NK-92 (cell line): Measurements from ENCODE around the gene PXT1.
"Not testable (repeated sequence)": the region's sequence is repeated elsewhere in the genome, so short reads cannot be mapped to it uniquely, and the experiment has no call there.

Experiments used
- DNase-seq: peaks from one replicate; lab custom pipeline; 2025; ENCODE audit not compliant: unreplicated experiment; lab: John Stamatoyannopoulos, UW

The PXT1 gene, protein sequence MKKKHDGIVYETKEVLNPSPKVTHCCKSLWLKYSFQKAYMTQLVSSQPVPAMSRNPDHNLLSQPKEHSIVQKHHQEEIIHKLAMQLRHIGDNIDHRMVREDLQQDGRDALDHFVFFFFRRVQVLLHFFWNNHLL

GRCh38 chr6:36442671-36443470 lies at the start of gene PXT1, which contains the start of gene KCTD20:
PXT1 (minus strand) TSS chr6:36442854; CDS start chr6:36426082, 16,772 bp downstream.
KCTD20 (plus strand) TSS chr6:36443000; CDS start chr6:36470098, 27,098 bp downstream.
- DNase-seq = no peak

DNA sequence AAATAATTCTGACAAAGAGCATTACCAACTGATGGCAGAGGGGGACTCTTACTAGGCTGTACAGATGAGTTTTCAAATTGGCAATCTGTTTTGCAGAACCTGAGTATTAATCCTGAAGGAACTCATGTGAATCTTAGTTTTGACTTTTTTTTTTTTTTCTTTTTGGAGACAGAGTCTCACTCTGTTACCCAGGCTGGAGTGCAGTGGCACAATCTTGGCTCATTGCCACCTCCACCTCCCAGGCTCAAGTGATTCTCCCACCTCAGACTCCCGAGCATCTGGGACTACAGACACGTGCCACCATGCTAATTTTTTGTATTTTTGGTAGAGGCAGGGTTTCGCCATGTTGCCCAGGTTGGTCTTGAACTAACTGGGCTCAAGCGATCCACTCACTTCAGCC lies 49.4 kb upstream of the PXT1 start:
- DNase-seq = no peak

GRCh38 chr6:36491378-36491965 lies 48.8 kb upstream of the PXT1 start:
- DNase-seq = no peak

GRCh38 chr6:36489426-36489825 lies 46.8 kb upstream of the PXT1 start:
- DNase-seq = no peak

DNA sequence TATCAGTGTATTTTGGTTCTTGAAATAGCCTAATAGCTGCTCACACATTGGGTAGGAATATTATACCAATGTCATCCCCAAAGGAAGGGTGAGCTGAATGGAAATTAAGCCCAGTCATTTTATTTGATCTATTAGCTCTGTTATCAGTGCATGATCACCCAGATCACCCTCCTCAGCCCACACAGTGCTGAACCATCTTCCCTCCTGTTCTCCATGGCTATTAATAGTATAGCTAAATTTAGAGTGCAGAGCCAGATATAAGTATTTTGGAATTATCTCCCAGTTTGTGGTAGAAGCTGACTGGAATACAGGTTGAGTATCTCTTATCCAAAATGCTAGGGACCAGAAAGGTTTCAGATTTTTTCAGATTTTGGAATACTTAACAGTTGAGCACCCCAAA lies 45.6 kb upstream of the PXT1 start:
- no peak for DNase-seq

DNA sequence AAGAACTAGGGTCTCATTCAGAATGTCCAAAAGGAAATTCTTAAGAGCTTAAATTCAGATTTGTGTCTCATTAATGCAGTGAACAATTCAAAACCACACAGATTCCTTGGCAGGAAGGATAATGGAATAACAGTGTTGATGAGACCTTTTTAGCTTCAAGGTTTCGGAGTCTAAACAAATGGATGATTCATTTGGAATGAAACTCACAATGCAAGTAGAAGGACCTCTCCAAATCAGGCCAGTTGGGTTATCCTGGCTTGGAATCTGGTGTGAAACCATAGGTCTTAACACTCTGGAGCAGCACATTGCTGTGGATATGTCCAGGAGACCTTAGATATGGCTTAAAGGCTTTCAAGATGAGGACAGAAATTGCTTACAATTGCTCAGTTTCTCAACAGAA lies 45.0 kb upstream of the PXT1 start:
- no peak for DNase-seq

DNA sequence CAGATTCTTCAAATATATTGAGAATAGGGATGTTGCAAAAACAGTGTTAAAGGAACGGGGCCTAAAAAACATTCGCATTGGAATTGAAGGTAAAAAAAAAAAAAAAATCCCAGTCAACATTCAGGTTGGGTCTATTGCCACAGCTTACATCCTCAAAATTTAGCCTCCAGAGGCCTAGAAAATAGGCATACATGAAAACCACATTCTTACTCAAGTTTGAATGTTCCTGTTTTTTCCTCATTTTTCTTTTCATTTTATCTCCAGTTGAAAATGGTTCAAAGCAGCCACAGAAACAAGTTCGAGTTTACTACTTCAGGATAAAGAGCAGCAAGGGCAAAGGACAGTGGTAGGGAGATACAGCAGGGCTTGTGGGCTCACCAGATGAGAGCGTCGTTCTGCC lies 42.1 kb upstream of the PXT1 start:
- DNase-seq = no peak

DNA sequence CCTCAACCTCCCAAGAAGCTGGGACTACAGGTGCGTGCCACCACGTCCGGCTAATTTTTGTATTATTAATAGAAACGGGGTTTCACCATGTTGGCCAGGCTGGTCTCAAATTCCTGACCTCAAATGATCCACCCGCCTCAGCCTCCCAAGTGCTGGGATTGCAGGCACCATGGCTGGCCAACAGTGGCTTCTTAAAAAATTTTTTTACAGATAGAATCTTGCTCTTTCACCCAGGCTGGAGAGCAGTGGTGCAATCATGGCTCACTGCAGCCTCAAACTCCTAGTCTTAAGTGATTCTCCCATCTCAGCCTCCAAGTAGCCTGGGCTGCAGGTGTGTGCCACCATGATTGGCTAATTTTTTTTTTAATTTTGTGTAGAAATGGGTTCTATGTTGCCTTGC lies 40.7 kb upstream of the PXT1 start:
- DNase-seq = not testable (repeated sequence)

DNA sequence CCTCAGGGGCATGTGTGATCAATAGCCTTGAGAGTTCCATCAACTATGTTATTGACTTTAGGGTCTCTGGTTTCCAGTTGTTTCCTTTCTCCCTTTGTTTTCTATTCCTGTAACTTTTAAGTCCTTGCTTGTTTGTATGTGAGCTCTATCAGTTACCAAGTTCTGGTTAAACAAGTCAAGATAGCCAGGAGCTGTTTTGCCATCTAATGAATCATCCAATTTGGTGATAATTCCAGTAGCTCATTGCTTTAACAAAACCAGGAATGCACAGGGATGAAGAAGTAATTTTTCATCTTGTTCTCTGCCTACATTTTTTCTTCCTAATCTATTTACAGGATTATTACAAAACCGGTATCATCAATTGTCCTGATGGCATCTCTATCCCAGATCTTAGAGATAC lies 36.6 kb upstream of the PXT1 start:
- DNase-seq = no peak

GRCh38 chr6:36478051-36478526 lies 35.4 kb upstream of the PXT1 start:
- no peak for DNase-seq

DNA sequence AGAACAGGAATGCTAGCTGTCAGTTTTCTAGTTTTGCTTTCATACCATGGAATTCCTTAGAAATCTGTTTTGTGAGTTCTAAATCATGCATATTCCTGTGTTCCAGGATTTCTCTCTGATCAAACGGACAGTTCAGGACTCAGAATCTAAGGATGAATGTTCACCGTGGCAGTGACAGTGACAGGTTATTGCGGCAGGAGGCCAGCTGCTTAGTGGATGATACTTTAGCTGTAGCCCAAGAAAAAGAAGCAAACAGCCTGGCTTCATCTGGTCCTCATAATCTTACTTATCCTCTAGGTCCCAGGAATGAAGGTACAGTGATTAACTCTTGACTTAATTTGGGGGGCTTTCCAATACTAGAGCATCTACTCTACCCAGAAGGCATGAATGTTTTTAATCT lies 27.3 kb upstream of the PXT1 start:
- no peak for DNase-seq

DNA sequence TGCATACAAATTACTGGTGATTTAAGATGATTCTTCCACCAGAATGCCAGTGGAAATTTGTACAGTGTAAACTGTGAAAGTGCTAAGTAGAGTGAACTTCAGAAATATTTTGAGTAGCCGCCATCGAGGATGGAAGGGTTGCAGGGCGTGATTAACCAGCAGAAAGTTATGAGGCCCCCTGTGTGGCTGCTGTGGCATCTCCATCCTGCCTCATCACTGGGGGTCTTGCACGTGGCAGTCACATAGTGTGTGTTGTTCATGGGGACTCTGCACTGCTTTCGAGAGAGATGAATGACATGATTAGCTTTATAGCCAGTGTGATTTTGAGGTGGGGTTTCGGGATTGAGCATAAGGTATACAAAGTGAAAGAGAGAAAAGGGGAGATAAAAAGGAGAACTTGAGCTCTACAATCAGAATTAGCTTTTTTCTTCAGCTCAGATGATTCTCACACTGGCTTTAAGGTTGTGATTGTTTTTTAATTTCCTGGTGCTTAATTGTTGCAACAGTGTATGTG lies 26.6 kb upstream of the PXT1 start:
- DNase-seq = no peak

- no peak for DNase-seq
These were observed 25.0 kb upstream of the PXT1 start for GRCh38 chr6:36467625-36468024.

GRCh38 chr6:36464233-36464632 lies 21.6 kb upstream of the PXT1 start:
- DNase-seq = no peak

DNA sequence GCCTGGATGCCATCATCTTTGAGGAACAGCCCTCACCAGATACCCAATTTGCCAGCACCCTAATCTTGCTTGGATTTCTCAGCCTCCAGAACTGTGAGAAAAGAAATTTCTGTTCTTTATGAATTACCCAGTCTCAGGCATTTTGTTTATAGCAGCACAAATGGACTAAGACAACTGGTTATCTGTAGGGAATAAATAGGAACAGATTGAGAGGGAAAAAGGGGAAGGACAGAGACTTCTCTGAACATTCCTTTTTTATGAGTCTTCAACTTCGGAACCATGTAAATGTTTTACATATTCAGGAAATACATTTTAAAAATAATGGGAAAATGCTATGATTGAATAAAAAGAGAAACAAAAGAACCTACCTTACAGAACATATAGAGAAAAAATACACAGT lies 21.0 kb upstream of the PXT1 start:
- DNase-seq = no peak

DNA sequence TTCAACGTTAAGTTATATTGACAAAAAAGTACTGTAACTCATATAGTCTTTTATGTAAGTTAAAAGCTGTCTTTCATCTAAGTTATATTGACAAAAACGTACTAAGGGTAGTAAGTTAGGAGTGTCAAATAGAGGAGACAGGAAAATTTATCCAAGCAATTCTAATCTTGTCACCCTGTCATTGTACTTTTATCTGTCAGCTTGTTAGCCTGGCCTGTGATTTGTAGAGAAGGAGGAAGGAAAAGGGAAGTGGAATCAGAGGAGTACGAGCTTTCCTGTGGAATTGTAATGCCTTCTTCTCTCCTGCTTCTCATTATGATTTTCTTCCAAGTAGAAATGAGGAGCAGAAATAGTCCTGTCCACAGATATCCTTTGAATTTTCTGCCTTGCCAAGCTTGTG lies 19.0 kb upstream of the PXT1 start:
- no peak for DNase-seq

DNA sequence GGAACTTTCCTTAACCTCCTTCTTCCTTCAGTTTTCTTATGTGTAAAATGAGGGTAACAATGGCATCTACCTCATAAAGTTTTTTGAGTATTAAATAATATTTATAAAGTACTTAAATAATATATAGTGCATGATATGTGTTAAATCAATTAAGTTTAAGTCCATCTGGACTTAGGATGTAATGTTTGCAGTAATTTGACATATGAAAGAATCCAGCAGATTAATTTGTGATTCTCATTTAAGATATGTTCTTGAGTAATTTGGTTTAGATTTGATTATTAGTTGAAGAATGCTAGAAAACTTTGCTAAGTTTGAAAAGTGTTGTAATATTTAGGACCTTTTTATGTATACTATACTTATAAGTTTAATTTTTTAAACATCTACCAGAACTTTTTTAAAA lies 18.3 kb upstream of the PXT1 start:
- DNase-seq = no peak

GRCh38 chr6:36459501-36459900 lies 16.8 kb upstream of the PXT1 start:
- no peak for DNase-seq

DNA sequence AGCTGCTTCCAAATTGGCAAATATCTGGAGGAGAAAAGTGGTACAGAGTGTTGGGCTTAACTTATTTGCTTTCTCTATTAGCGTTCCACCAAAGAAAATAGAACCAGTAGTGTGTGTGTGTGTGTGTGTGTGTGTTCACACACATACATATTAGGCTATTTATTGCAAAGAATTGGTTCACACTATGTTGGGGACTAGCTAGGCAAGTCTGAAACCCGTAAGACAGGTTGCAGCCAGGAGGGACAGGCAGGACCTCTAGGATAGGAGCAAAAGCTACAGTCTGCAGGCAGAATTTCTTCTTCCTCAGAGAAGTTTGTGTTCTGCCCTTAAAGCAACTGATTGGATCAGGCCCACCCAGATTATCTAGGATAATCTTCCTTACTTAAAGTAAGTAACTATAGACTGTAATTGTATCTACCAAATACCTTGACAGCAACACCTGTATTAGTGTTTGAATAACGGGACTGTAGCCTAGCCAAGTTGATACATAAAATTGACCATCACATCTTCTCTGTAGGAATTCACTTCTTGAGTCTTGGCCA lies 12.9 kb upstream of the PXT1 start:
- no peak for DNase-seq

DNA sequence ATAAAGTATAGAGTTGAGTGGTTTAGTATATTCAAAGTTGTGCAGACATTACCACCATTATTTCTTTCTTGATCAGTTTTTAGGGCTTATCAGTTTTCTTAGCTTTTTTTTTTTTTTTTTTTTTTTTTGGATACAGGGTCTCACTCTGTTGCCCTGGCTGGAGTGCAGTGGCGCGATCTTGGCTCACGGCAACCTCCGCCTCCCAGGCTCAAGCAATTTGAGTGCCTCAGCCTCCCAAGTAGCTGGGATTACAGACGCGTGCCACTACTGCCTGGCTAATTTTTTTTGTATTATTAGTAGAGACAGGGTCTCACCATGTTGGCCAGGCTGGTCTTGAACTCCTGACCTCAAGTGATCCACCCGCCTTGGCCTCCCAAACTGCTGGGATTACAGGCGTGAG lies 10.2 kb upstream of the PXT1 start:
- DNase-seq = not testable (repeated sequence)

- not testable (repeated sequence) for DNase-seq
These were observed 6.5 kb upstream of the PXT1 start for GRCh38 chr6:36449173-36449572.

DNA sequence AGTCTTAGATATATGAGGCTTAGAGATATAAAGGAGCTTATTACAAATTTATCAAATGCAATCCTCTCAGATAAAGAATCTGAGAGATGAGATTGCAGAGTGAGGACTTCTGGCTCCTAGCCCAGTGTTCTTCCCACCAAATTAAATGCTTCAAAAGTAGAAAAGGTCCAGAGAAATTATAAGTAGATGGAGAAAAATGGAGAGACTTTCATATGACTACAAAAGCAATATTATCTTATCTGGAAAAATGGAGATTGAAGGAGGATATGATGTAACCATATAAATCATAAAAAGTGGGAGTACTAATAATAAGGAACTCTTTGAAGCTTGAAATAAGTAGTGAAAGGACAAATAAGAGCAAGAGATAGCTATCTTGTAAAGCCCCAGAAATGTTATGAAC lies 3.0 kb upstream of the PXT1 start:
- no peak for DNase-seq
